IPS DF 6.9 (cell line): ENCODE measurements around the gene MAD1L1.

ENCODE experiments used
- DNase-seq: peaks from one replicate; pipeline ENCODE4 v3.0.0-alpha.2; 2013; ENCODE audit warnings: low read depth, low spot score
- H3K27ac ChIP-seq: one replicate; pipeline ENCODE4 v1.5.1; 2013; ENCODE audit warnings: low read length, control low read depth
- H3K27me3 ChIP-seq: 2 replicates; pipeline ENCODE4 v1.6.1; 2013; ENCODE audit warnings: mild to moderate bottlenecking, low read length; ENCODE audit not compliant: control insufficient read depth, insufficient read depth
- H3K36me3 ChIP-seq: 2 replicates; pipeline ENCODE4 v1.6.1; 2013; ENCODE audit warnings: low read length; ENCODE audit not compliant: control insufficient read depth, insufficient read depth
- H3K4me1 ChIP-seq: 2 replicates; pipeline ENCODE4 v1.6.1; 2013; ENCODE audit warnings: low read length; ENCODE audit not compliant: control insufficient read depth, insufficient read depth
- H3K4me3 ChIP-seq: 2 replicates; pipeline ENCODE4 v1.5.1; 2013; ENCODE audit warnings: mild to moderate bottlenecking, low read length
- H3K9me3 ChIP-seq: 2 replicates; pipeline ENCODE4 v1.6.1; 2013; ENCODE audit warnings: low read length, inconsistent platforms; ENCODE audit not compliant: control insufficient read depth, insufficient read depth
- WGBS: extraction: QIAGEN DNeasy Blood & Tissue Kit; methylation state at CpG from one replicate; pipeline ENCODE4 v1.1.7; 2013; ENCODE audit warnings: mixed read lengths, missing lambda C conversion rate; ENCODE audit not compliant: insufficient read length, insufficient coverage; 5-methylcytosine and 5-hydroxymethylcytosine counted together

MAD1L1 gene

GRCh38 chr7:1938788-1939433 is 293.8 kb downstream of the MAD1L1 start:
- H3K4me3 ChIP-seq = no peak overlapping the region
- WGBS = no CpG with 5 or more reads among the region's 39 CpGs
- H3K9me3 ChIP-seq = no peaks in the 10 kb centered on the region
- H3K27ac ChIP-seq = no peak overlapping the region
- H3K27me3 ChIP-seq = no peaks in the 10 kb centered on the region
- H3K36me3 ChIP-seq = peaks cover 2% of the 10 kb centered on the region; the same call in 1 of the 2 replicates
- no peak for DNase-seq
- H3K4me1 ChIP-seq = peaks cover 5% of the 10 kb centered on the region

- no peaks in the 10 kb centered on the region for H3K9me3 ChIP-seq
- peaks cover 2% of the 10 kb centered on the region; the same call in 1 of the 2 replicates for H3K36me3 ChIP-seq
- no peak overlapping the region for H3K4me3 ChIP-seq
- H3K27me3 ChIP-seq = no peaks in the 10 kb centered on the region
- no peaks in the 10 kb centered on the region for H3K4me1 ChIP-seq
- no peak overlapping the region for H3K27ac ChIP-seq
- DNase-seq = no peak
- no CpG with 5 or more reads among the region's 11 CpGs for WGBS
Observed at GRCh38 chr7:1937252-1937605, 295.5 kb downstream of the MAD1L1 start.

GRCh38 chr7:1936531-1937251 is 296.1 kb downstream of the MAD1L1 start:
- Histone ChIP-seq H3K27me3 (no peaks in the 10 kb centered on the region), H3K36me3 (peaks cover 2% of the 10 kb centered on the region; the same call in 1 of the 2 replicates), H3K27ac (no peak overlapping the region), H3K4me3 (no peak overlapping the region), H3K9me3 (no peaks in the 10 kb centered on the region), H3K4me1 (no peaks in the 10 kb centered on the region)
- no CpG with 5 or more reads among the region's 29 CpGs for WGBS
- no peak for DNase-seq

- no peaks in the 10 kb centered on the region for H3K36me3 ChIP-seq
- no CpG with 5 or more reads among the region's 8 CpGs for WGBS
- no peaks in the 10 kb centered on the region for H3K4me1 ChIP-seq
- H3K27me3 ChIP-seq = no peaks in the 10 kb centered on the region
- H3K4me3 ChIP-seq = no peak overlapping the region
- no peak overlapping the region for H3K27ac ChIP-seq
- DNase-seq = no peak
- no peaks in the 10 kb centered on the region for H3K9me3 ChIP-seq
Observed at GRCh38 chr7:1936006-1936310, 296.8 kb downstream of the MAD1L1 start.

- DNase-seq = no peak
- Histone ChIP-seq H3K4me1 (no peaks in the 10 kb centered on the region), H3K9me3 (no peaks in the 10 kb centered on the region), H3K27ac (no peak overlapping the region), H3K27me3 (no peaks in the 10 kb centered on the region), H3K4me3 (no peak overlapping the region), H3K36me3 (no peaks in the 10 kb centered on the region)
- no CpG with 5 or more reads among the region's 21 CpGs for WGBS
Observed at GRCh38 chr7:1935176-1936005, 297.4 kb downstream of the MAD1L1 start.

GRCh38 chr7:1934756-1935155 is 298.0 kb downstream of the MAD1L1 start:
- Histone ChIP-seq H3K4me1 (no peaks in the 10 kb centered on the region), H3K4me3 (no peak overlapping the region), H3K36me3 (no peaks in the 10 kb centered on the region), H3K27ac (no peak overlapping the region), H3K9me3 (no peaks in the 10 kb centered on the region), H3K27me3 (no peaks in the 10 kb centered on the region)
- no CpG with 5 or more reads among the region's 22 CpGs for WGBS
- DNase-seq = no peak

GRCh38 chr7:1934017-1934416 is 298.7 kb downstream of the MAD1L1 start:
- no peaks in the 10 kb centered on the region for H3K27me3 ChIP-seq
- DNase-seq = no peak
- no peak overlapping the region for H3K4me3 ChIP-seq
- no peaks in the 10 kb centered on the region for H3K36me3 ChIP-seq
- no CpG with 5 or more reads among the region's 20 CpGs for WGBS
- no peaks in the 10 kb centered on the region for H3K4me1 ChIP-seq
- H3K9me3 ChIP-seq = no peaks in the 10 kb centered on the region
- no peak overlapping the region for H3K27ac ChIP-seq

GRCh38 chr7:1933066-1933750 is 299.5 kb downstream of the MAD1L1 start:
- H3K36me3 ChIP-seq = no peaks in the 10 kb centered on the region
- no peaks in the 10 kb centered on the region for H3K27me3 ChIP-seq
- no peaks in the 10 kb centered on the region for H3K9me3 ChIP-seq
- DNase-seq = no peak
- no peak overlapping the region for H3K4me3 ChIP-seq
- no peaks in the 10 kb centered on the region for H3K4me1 ChIP-seq
- no peak overlapping the region for H3K27ac ChIP-seq
- no CpG with 5 or more reads among the region's 27 CpGs for WGBS

- DNase-seq = no peak
- no peaks in the 10 kb centered on the region for H3K9me3 ChIP-seq
- H3K36me3 ChIP-seq = no peaks in the 10 kb centered on the region
- no peak overlapping the region for H3K27ac ChIP-seq
- H3K4me1 ChIP-seq = no peaks in the 10 kb centered on the region
- H3K27me3 ChIP-seq = no peaks in the 10 kb centered on the region
- WGBS = no CpG with 5 or more reads among the region's 9 CpGs
- H3K4me3 ChIP-seq = no peak overlapping the region
Observed at GRCh38 chr7:1931951-1932270, 300.8 kb downstream of the MAD1L1 start.

- Histone ChIP-seq H3K4me3 (no peak overlapping the region), H3K4me1 (no peaks in the 10 kb centered on the region), H3K9me3 (no peaks in the 10 kb centered on the region), H3K27me3 (no peaks in the 10 kb centered on the region), H3K36me3 (no peaks in the 10 kb centered on the region), H3K27ac (no peak overlapping the region)
- WGBS = no CpG with 5 or more reads among the region's 22 CpGs
- DNase-seq = no peak
Observed at GRCh38 chr7:1931256-1931950, 301.3 kb downstream of the MAD1L1 start.
